Adipose tissue (tissue), 3 donors: ENCODE results near the gene ALAS1. TPM values are rescaled to one million over a fixed set of nuclear protein-coding genes. Genes with fewer than 3 reads are reported as not detected.
"Not testable (repeated sequence)": the region's sequence is repeated elsewhere in the genome, so short reads cannot be mapped to it uniquely, and the experiment has no call there.

ENCODE experiments used
- H3K27ac ChIP-seq: one replicate; pipeline ENCODE4 v1.5.1; 2013; ENCODE audit warnings: low read depth, low read length
- WGBS, 3 donors: extraction: QIAGEN DNeasy Blood & Tissue Kit; methylation state at CpG; one replicate each; pipeline ENCODE4 v1.1.7; 2013; 5-methylcytosine and 5-hydroxymethylcytosine counted together
- polyA plus RNA-seq, 3 donors: library from polyadenylated mRNA; stranded (reverse); fragments of 200-250 nt; gene quantifications; one replicate each; pipeline ENCODE4 v1.2.3, GENCODE V29; 2013
- donor health status: healthy with polysubstance abuse.
- donor health status: Bipolar disorder and iron deficiency.
- donor health status: healthy.

The ALAS1 gene
- polyA plus RNA-seq, 3 donors = 17.1 to 70.8 (median 37.3) TPM

DNA sequence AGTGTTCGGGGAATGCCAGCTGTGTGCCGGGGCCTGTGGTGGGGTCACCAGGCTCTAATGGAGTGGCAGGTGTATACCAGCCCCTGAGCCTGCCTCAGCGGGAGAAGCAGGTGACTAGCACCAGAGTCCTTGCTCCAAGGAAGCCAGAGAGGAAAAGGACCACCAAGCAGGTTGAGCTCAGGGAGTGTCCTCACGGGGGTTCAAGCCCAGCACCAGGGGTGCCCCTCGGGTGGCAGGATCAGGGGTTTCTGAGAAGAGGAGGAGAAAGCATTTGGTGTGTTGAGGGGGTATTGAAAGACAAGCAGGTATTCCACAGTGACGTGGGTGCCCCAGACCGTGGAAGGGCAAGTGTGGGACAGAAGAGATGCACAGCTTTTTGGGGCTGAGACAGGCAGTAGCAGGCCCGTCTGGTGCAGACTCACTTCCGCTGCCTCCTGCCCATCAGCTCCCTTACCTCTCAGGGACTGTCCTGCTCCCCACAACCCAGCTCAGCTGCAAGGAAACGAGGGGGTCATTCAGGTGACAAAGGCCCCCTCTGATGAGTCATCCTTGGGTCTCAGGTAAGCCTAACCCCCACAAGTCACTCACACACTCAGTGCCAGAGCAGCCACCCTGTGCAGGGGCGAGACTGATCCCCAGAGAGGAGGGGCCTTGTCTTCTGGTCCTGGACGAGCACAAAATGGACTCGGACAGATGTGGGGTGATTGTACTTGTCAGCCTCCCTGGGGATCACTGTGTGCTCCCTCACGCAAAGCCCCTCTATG lies 22.4 kb upstream of the ALAS1 start:
- WGBS, 3 donors = 90 to 95% (median 94%) methylated on average over 14 of the region's 14 CpGs
- no peak overlapping the region for H3K27ac ChIP-seq

DNA sequence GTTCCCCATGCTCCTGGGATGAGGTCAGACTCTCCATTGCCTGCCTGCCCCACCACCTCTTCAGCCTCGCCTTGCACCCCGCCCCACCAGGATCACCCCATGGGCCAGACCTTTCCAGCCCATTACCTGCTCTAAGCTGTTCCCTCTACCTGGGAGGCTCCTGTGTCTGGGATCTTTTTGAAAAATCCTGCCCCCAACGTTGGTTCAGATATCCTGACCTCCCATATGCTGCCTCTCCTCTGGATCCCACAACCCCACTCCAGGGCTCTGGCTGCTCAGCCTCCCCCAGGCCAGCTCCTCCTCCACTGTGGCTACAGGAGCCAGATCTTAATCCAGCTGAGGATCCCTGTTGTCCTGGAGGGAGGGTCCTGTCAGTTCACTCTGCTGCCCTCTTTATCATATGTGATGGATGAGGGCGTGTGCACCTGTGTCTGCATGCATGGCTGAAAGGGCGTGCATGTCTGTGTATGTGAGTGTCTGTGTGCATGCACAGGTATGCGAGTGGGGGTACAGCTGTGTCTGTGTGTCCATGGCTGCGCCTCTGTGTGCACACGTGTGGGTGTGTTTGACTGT lies 21.7 kb upstream of the ALAS1 start:
- no peak overlapping the region for H3K27ac ChIP-seq
- WGBS, 3 donors = 80 to 90% (median 89%) methylated on average over 8 of the region's 8 CpGs

GRCh38 chr3:52176951-52177700 lies 20.8 kb upstream of the ALAS1 start:
- no peak overlapping the region for H3K27ac ChIP-seq
- 60 to 68% (median 68%) methylated on average over 15 of the region's 15 CpGs for WGBS, 3 donors

- 86 to 94% (median 88%) methylated on average over 5 of the region's 5 CpGs for WGBS, 3 donors
- no peak overlapping the region for H3K27ac ChIP-seq
Measured at GRCh38 chr3:52177701-52178042, 20.3 kb upstream of the ALAS1 start.

- H3K27ac ChIP-seq = not testable (repeated sequence)
- 82 to 83% (median 83%) methylated on average over 4 of the region's 4 CpGs for WGBS, 3 donors
Measured at GRCh38 chr3:52178126-52178525, 19.8 kb upstream of the ALAS1 start.

- H3K27ac ChIP-seq = no peak overlapping the region
- WGBS, 3 donors = 92 to 100% (median 97%) methylated on average over 1 of the region's 1 CpG
Measured at GRCh38 chr3:52178537-52178936, 19.4 kb upstream of the ALAS1 start.

DNA sequence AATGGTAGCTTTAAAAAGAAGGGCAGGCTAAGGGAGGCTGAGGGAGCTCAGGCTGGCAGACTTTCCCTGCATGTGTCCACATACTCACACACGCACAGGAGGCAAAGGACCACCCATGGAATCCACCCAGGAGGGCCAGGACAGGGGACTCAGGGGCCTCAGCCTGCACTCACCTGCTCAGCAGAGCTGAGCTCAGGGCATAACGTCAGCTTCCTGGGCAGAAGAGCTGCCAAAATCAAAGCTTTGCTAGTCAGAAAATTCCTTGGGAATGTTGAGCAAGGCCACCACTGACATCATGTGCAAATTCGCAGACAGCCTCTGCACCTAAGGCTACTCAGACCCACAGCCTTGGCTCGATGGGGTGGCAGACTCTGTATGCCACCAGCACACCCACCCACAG lies 16.4 kb upstream of the ALAS1 start:
- 63 to 72% (median 66%) methylated on average over 4 of the region's 4 CpGs for WGBS, 3 donors

GRCh38 chr3:52182196-52182595 lies 15.8 kb upstream of the ALAS1 start:
- WGBS, 3 donors = 75 to 85% (median 76%) methylated on average over 5 of the region's 5 CpGs

More for the DNA sequence above, 16.4 kb upstream of the ALAS1 start:
- no peak overlapping the region for H3K27ac ChIP-seq

DNA sequence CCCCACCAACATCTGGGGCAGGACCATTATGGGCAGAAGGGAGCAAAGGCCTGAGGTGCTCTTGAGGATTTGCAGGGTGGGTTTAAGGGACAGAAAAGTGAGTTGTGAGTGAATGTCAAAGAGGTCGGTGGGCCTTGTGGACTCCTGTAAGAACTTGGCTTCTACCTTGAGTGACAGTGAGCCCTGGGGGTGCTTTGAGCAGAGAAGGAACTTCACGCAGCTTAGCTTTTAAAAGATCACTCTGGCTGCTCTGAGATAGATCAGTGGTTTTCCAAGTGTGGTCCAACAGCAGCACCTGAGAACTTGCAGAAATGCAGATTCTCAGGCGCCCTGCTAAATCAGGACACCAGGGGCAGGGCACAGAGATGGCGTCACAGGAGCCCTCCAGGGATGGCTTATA lies 15.3 kb upstream of the ALAS1 start:
- H3K27ac ChIP-seq = no peak overlapping the region
- 85 to 92% (median 89%) methylated on average over 4 of the region's 4 CpGs for WGBS, 3 donors

More at GRCh38 chr3:52182196-52182595, 15.8 kb upstream of the ALAS1 start:
- H3K27ac ChIP-seq = no peak overlapping the region

DNA sequence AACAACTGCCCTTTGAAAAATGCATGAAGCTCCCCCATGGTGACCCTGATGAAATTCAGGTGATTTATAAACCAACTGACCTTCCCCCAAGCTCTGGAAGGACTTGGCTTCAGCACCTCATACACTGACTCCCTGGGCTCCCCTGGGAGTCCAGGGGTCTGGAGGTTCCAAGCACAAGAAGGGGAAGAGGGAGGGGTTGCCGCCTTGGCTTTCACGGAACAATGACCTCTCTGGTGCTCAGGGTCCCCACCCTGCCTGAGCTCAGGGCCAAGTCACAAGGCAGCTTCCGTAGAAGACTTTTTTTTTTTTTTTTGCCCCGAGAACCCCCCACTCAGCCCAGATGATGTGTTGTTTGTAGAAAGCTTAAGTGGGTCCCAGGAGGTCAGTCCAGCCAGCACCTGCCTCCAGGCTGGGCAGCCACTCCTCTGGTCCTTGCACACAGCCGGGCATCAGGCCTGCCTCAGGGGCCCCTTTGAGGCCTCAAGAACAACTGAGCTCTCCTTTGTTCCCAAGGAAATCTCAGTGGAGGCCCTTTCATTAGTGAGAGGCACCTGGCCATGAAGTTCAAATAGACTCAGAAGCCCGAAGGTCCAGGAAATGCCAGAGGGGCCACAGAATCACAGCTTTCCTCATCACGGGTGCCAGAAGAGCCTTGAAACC lies 14.0 kb upstream of the ALAS1 start:
- H3K27ac ChIP-seq = no peak overlapping the region
- WGBS, 3 donors = 63 to 88% (median 64%) methylated on average over 7 of the region's 7 CpGs

DNA sequence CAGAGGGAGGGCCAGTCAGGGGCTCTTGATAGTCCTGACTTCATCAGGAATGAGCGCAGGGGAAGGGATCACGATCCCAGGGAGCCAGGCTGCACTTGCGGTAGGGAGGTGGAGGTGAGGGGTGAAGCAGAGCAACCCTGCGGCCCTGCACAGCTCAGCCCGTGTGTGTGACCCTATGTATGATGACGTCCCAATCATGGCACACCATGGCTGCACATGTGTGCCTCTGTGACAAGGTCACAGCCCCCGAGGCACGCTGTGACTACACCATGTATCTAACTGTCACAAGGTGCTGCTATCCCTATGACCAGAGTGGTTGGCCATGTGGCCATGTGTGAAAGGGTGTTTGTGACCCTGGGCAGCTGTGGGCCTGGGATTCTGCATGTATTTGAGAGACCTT lies 13.3 kb upstream of the ALAS1 start:
- WGBS, 3 donors = 89 to 93% (median 90%) methylated on average over 8 of the region's 8 CpGs
- no peak overlapping the region for H3K27ac ChIP-seq

- 76 to 97% (median 85%) methylated on average over 6 of the region's 6 CpGs for whole genome bisulfite sequencing, 3 donors
- H3K27ac ChIP-seq = no peak overlapping the region
Measured at GRCh38 chr3:52185311-52185710, 12.6 kb upstream of the ALAS1 start.

- no peak overlapping the region for H3K27ac ChIP-seq
- 54 to 93% (median 81%) methylated on average over 3 of the region's 3 CpGs for WGBS, 3 donors
Measured at GRCh38 chr3:52185837-52186236, 12.1 kb upstream of the ALAS1 start.

DNA sequence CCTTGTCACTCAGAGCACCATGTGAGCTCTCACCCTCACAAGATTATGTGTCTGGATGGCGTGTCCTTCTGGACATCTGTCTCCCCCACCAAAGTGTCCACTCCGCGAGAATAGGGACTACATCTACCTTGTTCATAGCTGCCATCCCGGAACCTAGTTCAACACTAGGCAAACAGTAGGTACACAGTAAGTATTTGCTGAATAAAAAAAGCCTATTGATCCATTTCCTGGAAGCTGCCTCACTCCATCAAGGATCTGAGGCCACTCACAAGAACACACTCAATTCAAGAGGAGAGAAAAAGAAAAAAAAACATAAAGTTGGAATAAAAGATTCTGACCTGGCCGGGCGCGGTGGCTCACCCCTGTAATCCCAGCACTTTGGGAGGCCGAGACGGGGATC lies 11.2 kb upstream of the ALAS1 start:
- no peak overlapping the region for H3K27ac ChIP-seq
- 91 to 97% (median 96%) methylated on average over 9 of the region's 9 CpGs for WGBS, 3 donors

DNA sequence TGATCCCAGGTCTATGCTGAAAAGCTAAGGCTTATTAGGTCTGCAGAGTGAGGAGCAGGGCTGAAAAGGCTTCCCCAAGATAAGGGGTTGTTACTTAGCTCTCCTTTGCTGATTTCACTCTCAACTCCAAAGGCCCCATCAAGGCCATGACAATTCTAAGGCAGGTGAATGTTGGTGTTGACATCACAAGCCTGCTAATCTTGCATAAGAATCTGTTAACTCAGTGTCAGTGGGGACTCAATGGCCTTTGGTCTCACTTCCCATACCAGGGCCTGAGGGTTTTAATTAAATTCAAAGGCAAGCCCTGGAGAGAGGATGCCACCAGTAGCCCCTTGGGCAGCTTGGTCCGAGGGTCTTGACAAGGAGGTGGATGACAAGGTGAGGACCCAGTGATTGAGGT lies 9.4 kb upstream of the ALAS1 start:
- no peak overlapping the region for H3K27ac ChIP-seq
- WGBS, 3 donors = 85 to 100% (median 95%) methylated on average over 1 of the region's 1 CpG

- H3K27ac ChIP-seq = no peak overlapping the region
- WGBS, 3 donors = 48 to 64% (median 54%) methylated on average over 8 to 9 of the region's 9 CpGs
Measured at GRCh38 chr3:52190294-52191074, 7.5 kb upstream of the ALAS1 start.

DNA sequence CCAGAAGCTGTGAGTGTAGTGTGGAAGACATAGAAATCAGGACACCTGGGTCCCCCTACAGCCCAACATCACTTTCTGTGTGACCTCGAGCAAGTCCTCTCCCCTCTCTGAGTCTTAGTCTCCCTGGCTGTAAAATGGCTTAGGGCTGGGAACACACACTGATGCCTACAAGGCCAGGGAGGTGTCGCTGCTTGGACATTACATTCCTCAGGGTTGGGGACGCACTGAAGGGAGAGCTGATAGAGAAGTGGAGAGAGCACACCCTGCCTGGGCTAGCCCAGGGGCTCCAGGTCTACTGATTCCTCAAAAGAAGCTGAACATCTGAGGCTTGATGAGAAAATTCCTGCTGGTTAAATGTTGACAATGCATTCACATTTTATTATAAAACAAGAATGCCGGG lies 6.3 kb upstream of the ALAS1 start:
- WGBS, 3 donors = 84 to 93% (median 93%) methylated on average over 4 of the region's 4 CpGs
- H3K27ac ChIP-seq = no peak overlapping the region

GRCh38 chr3:52193065-52193464 lies 4.9 kb upstream of the ALAS1 start:
- 77 to 80% (median 79%) methylated on average over 18 of the region's 18 CpGs for whole genome bisulfite sequencing, 3 donors
- H3K27ac ChIP-seq = no peak overlapping the region
